Right lobe of liver (tissue), 6 donors: ENCODE measurements around the gene RELN. TPM values are rescaled to one million over a fixed set of nuclear protein-coding genes. Genes with fewer than 3 reads are reported as not detected.

Source experiments
- ATAC-seq, 4 donors: fragments of 200-7000 bp; cut with Tn5 transposase; one replicate each; pipeline ENCODE4 v1.9.1; 2020; ENCODE audit warnings: mild to moderate bottlenecking in 4 of 4, moderate library complexity in 4 of 4
- DNase-seq, 3 donors: peaks; one replicate each; pipeline ENCODE4 v3.0.0-alpha.2; 2020
- H3K27ac ChIP-seq, 3 donors: fragments of 200-600 bp; one replicate each; pipeline ENCODE4 v1.8.0; 2022
- H3K27me3 ChIP-seq, 2 donors: fragments of 200-600 bp; one replicate each; pipeline ENCODE4 v1.8.0; 2022
- H3K36me3 ChIP-seq, 4 donors: fragments of 200-600 bp; sonication (generic) in 1 of 4; one replicate each; pipeline versions ENCODE4 v1.5.1 to v1.8.0; 2017 to 2022; ENCODE audit warnings: control low read depth in 1 of 4
- H3K4me1 ChIP-seq, 4 donors: fragments of 200-600 bp; sonication (generic) in 1 of 4; one replicate each; pipeline versions ENCODE4 v1.5.1 to v1.8.0; 2017 to 2022; ENCODE audit warnings: control low read depth in 1 of 4
- H3K4me3 ChIP-seq, 3 donors: fragments of 200-600 bp; one replicate each; pipeline ENCODE4 v1.8.0; 2022
- H3K9me3 ChIP-seq, 4 donors: fragments of 200-600 bp; sonication (generic) in 1 of 4; one replicate each; pipeline versions ENCODE4 v1.5.1 to v1.8.0; 2017 to 2022; ENCODE audit warnings: control low read depth in 1 of 4
- CTCF ChIP-seq, 4 donors: fragments of 200-600 bp in 3 of 4; fragments of 450-650 bp in 1 of 4; IDR thresholded peaks; one replicate each; pipeline versions ENCODE4 v1.5.1 to v1.8.0; 2016 to 2022; ENCODE audit warnings: antibody characterized with exemption in 4 of 4, mild to moderate bottlenecking in 2 of 4
- POLR2A ChIP-seq: fragments of 450-650 bp; IDR thresholded peaks from one replicate; pipeline ENCODE4 v1.6.1; 2017; ENCODE audit warnings: antibody characterized with exemption, mild to moderate bottlenecking
- WGBS: methylation state at CpG from one replicate; pipeline ENCODE4 v1.1.6; 2018; ENCODE audit warnings: low coverage, low lambda C conversion rate; ENCODE audit not compliant: insufficient coverage; ENCODE audit errors: missing lambda C conversion rate; 5-methylcytosine and 5-hydroxymethylcytosine counted together
- intact Hi-C, 2 donors: fragments of 100-400 bp; cut with DNase I; formaldehyde crosslinking; loops; one replicate each; pipeline versions ENCODE4 v1.11.2 to v1.14.1; 2022
- total RNA-seq, 6 experiments: library from RNA; depleted of rRNA in 2 of 6; stranded (reverse); fragments of >200 nt in 2 of 6; fragmentation: NEBNext Ultra II Directional in 3 of 6; extraction: Animal tissue kit (Norgen Biotek cat#: 25700) in 3 of 6; gene quantifications; one replicate each; pipeline versions ENCODE4 v1.1.0 to v1.2.4, GENCODE V29; 2016 to 2023
- donor health status: DM: no; HTN: yes; CAD: no.
- donor health status: DM: no; HTN: no; CAD: no.
- donor health status: DM: no; HTN: no; CAD: no.
- donor health status: DM: no; HTN: yes; CAD: no.
- donor health status: DM: no; HTN: yes; CAD: no.

Gene RELN
- total RNA-seq, 6 experiments from 2014 or later, result 11.9 to 35.7 (median 18.9) TPM

GRCh38 chr7:103469095-103469948 lies 520.1 kb downstream of the RELN start:
- DNase-seq, result no peak
- Histone ChIP-seq H3K27ac (no peak overlapping the region), H3K4me3 (no peak overlapping the region), H3K36me3 (no peaks in the 10 kb centered on the region), H3K4me1 (no peaks in the 10 kb centered on the region), H3K9me3 (no peaks in the 10 kb centered on the region), H3K27me3 (no peaks in the 10 kb centered on the region)
- intact Hi-C loops, result no loop called here
- WGBS, result 25% methylated on average over 1 of the region's 4 CpGs
- no peak for TF ChIP-seq POLR2A
- no peak for TF ChIP-seq CTCF (IDR thresholded peaks at IDR 0.05)
- ATAC-seq, result no peak

- WGBS, result 46% methylated on average over 3 of the region's 3 CpGs
- no peaks in the 10 kb centered on the region for H3K36me3 ChIP-seq
- no peaks in the 10 kb centered on the region for H3K9me3 ChIP-seq
- no peaks in the 10 kb centered on the region for H3K4me1 ChIP-seq
- H3K27me3 ChIP-seq, result no peaks in the 10 kb centered on the region
- ATAC-seq (no peak), DNase-seq (no peak)
- no peak overlapping the region for H3K4me3 ChIP-seq
- H3K27ac ChIP-seq, result no peak overlapping the region
- TF ChIP-seq POLR2A, result no peak
- TF ChIP-seq CTCF (IDR thresholded peaks at IDR 0.05), result no peak
- intact Hi-C loops, result no loop called here
Observed at GRCh38 chr7:103466814-103467213, 522.6 kb downstream of the RELN start.

GRCh38 chr7:103462358-103462757 lies 527.1 kb downstream of the RELN start:
- no peaks in the 10 kb centered on the region for H3K36me3 ChIP-seq
- TF ChIP-seq CTCF (IDR thresholded peaks at IDR 0.05), result no peak
- no peak for TF ChIP-seq POLR2A
- ATAC-seq, result no peak
- intact Hi-C loops, result no loop called here
- H3K9me3 ChIP-seq, result no peaks in the 10 kb centered on the region
- no peak overlapping the region for H3K27ac ChIP-seq
- WGBS, result 57% methylated on average over 4 of the region's 7 CpGs
- H3K4me3 ChIP-seq, result no peak overlapping the region
- DNase-seq, result no peak
- H3K4me1 ChIP-seq, result no peaks in the 10 kb centered on the region
- no peaks in the 10 kb centered on the region for H3K27me3 ChIP-seq

GRCh38 chr7:103447073-103447960 lies 542.1 kb downstream of the RELN start:
- 6% methylated on average over 16 of the region's 17 CpGs for WGBS
- no peak overlapping the region for H3K27ac ChIP-seq
- no peaks in the 10 kb centered on the region for H3K9me3 ChIP-seq
- intact Hi-C loops, result no loop called here
- H3K4me1 ChIP-seq, result peaks cover 0 to 5% (median 0%) of the 10 kb centered on the region in 4 donors
- H3K36me3 ChIP-seq, result no peaks in the 10 kb centered on the region
- DNase-seq, result peak in 2 of 3 donors; percentile 47 to 52
- TF ChIP-seq CTCF (IDR thresholded peaks at IDR 0.05), result peak; percentile 36 to 69 (median 65)
- TF ChIP-seq POLR2A, result no peak
- H3K4me3 ChIP-seq, result no peak overlapping the region
- peak; percentile 89 to 96 (median 92) for ATAC-seq
- H3K27me3 ChIP-seq, result peaks cover 3 to 6% of the 10 kb centered on the region in 2 donors
